ENCODE results near the gene SLC26A4.
"Not testable (repeated sequence)": the region's sequence is repeated elsewhere in the genome, so short reads cannot be mapped to it uniquely, and the experiment has no call there.

The SLC26A4 gene

DNA sequence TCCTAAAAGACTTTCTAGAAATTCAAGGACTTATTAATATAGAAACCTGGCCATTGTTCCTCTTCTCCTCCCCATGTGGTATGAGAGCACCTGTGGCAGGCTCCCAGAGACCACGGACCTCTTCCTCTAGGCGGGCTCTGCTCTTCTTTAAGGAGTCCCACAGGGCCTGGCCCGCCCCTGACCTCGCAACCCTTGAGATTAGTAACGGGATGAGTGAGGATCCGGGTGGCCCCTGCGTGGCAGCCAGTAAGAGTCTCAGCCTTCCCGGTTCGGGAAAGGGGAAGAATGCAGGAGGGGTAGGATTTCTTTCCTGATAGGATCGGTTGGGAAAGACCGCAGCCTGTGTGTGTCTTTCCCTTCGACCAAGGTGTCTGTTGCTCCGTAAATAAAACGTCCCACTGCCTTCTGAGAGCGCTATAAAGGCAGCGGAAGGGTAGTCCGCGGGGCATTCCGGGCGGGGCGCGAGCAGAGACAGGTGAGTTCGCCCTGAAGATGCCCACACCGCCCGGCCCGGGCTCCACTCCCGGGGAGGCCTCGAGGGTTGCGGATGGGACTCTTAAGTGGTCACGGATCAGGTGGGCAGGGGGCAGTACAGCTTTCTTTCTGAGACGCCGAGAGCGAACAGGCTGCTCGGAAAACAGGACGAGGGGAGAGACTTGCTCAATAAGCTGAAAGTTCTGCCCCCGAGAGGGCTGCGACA is at the start of gene SLC26A4:
Gene SLC26A4 (plus strand): TSS at position 448 of the 700 bp plus-strand sequence. CDS start 814 bp downstream, outside the sequence.
- no peak for DNase-seq

DNA sequence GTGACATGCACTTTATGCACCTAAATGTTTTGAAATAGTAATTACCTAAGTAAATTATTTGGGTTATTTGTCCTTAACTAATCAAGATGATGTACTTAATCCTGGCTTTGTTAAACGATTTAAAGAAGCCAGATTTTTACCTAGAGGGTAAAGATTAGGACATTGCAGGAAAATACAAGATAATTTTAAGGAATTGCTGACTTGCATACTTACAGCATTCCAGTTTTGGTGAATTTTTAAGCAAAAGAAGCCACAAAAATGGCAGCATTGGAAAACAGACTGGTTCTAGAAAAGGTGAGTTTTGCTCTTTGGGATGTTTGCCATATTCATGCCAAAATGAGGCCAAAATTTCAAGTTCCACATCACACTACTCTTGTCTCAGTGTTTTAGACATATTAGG is 47.2 kb upstream of the SLC26A4 start:
- no peak for DNase-seq

DNA sequence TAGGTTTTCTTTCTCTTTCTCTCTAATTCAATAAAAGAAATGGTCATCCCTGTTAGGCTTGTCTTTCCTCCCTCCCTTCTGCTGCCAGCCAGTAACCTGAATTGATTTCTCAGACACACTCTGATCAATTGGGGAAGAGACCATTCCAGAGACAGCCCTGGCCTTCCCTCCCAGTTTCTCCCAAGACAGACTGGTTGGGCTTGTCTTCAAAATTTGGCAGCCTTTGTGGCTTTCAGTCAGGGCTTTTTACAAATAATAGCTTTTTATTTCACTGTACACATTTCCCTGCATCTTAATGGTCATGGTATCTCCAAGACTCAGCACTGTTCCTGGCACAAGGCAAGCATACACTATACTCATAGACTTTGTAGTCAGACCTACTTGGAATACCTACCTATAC is 46.7 kb upstream of the SLC26A4 start:
- DNase-seq: no peak

DNA sequence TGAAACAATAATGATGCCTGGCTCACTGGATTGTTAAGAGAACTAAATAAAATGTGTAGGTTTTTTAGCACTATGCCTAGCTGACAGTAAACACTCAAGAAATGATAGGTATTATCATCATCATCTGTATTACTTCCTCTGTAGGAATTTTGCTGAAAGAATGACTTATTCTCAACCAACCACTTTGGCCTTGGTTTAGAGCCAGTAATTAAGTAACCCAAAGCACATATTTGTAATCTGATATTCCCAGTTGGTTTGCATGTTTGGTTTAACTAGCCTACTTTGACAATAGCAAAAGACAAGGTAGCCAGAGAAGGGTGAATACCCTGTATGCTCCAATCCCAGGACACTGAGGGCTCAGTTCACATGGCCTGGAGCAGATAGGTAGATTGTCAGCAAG is 46.2 kb upstream of the SLC26A4 start:
- DNase-seq: no peak

- no peak for DNase-seq
These were observed 44.5 kb upstream of the SLC26A4 start for GRCh38 chr7:107615910-107616680.

DNA sequence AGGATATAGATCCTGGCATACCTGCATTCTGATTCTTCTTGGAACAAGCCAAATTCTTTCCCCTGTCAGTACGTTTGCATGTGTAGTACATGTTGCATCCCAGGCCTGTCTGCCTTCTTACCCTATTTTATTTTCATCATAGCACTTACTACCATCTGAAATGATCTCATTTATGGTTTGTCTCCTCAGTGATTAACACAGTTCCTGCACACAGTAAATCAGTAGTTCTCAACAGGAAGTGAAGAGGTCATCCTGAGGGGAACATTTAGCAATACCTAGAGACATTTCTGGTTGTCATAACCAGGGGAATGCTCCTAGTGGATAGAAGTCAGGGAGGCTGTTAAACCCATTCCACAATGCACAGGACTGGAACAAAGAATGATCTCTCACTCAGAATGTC is 38.2 kb upstream of the SLC26A4 start:
- no peak for DNase-seq

DNA sequence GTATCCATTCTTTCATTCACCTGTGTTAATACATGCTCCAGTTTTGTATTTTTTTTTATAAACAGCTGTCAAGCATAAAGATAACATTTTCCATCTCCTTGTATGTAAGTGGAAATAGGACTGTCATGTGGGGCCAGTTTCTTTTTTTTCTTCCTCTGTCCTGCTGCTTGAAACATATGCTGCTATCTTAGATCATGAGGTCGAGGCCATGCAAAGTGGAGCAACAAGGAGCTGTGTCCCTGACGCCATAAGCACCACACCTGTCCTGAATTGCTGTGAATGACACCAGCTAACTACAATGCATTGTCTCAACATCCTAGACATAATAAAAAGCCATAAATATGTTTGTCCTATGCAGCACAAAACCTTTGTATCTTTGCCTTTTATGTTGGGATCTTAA is 37.7 kb upstream of the SLC26A4 start:
- no peak for DNase-seq

GRCh38 chr7:107627002-107627401 is 33.6 kb upstream of the SLC26A4 start:
- no peak for DNase-seq

DNA sequence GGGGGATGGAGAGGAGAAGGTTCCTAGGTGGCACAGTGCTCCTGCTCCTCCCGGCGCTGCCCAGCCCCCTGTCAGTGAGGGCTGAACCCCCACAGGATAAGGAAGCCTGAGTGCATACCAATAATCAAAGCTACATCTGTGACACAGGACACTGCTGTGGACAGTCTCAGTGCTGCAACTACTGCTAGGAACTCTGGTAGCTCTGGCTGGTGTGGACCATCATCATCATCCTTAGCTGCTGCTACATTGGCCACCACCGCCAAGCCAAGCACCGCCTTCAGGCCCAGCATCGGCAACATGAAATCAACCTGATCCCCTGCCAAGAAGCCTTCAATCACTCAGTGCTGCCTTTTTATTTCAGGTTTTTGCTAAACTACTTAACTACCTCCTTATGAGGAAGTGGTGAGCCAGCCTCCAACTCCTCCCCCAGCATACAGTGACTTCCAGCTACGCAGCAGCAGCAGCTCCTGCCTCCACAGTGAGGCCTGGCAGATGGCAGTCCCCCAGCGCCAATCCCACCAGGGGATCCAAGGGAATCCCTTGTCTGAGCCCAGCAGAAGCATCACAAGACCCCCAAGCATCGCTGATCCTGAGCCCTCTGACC is 32.1 kb upstream of the SLC26A4 start:
- DNase-seq: no peak

GRCh38 chr7:107630342-107630741 is 30.3 kb upstream of the SLC26A4 start:
- no peak for DNase-seq

GRCh38 chr7:107631588-107632491 is 28.8 kb upstream of the SLC26A4 start:
- no peak for DNase-seq

GRCh38 chr7:107632492-107632865 is 28.1 kb upstream of the SLC26A4 start:
- DNase-seq: no peak

GRCh38 chr7:107638594-107638993 is 22.0 kb upstream of the SLC26A4 start:
- DNase-seq: no peak

DNA sequence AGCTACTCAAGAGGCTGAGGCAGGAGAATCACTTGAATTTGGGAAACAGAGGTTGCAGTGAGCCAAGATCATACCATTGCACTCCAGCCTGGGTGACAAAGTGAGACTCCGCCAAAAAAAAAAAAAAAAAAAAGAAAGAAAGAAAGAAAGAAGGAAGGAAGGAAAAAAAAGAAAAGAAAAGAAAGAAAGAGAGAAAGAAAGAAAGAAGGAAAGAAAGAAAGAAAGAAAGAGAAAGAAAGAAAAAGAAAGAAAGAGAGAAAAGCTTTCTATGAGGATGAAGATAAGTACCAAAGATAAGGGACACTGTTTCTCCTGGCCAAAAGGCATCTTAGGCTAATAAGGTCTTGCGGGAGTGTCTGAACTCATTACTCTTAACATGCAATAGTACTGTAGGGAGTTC is 21.6 kb upstream of the SLC26A4 start:
- DNase-seq: not testable (repeated sequence)

DNA sequence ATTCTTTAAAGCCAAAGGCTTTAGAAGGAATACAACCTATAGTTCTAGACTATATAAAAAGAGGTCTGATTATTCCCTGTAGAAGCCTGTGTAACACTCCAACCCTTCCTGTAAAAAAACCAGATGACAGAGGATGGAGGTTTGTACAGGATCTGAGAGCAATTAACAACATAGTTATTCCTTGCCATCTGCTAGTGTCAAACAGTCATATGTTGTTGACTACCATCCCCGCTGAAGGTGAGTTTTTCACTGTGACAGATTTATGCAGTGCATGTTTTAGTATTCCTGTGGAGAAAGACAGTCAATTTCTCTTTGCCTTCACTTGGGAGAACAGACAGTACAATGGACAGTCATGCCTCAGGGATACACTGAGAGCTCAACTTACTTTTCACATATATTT is 19.0 kb upstream of the SLC26A4 start:
- no peak for DNase-seq

DNA sequence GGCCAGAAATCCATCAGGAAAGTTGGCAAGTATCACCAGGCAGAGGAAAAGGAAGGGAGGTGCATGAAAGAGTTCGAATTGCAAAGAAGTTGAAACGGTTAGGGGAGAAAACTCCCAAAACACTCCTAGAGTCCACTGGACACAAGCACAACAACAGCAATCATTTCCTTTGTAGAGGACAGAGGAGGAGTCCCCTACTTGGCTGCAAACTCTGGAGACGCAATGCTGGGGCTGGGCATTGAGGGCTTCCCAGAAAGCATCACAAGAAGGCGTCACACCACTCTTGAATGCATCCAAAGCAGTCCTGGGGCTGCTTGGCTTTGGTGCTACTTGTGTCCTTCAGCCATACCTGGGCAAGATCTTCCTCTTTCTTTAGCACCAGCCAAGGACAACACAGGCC is 18.1 kb upstream of the SLC26A4 start:
- no peak for DNase-seq

GRCh38 chr7:107643407-107643806 is 17.2 kb upstream of the SLC26A4 start:
- DNase-seq: no peak

DNA sequence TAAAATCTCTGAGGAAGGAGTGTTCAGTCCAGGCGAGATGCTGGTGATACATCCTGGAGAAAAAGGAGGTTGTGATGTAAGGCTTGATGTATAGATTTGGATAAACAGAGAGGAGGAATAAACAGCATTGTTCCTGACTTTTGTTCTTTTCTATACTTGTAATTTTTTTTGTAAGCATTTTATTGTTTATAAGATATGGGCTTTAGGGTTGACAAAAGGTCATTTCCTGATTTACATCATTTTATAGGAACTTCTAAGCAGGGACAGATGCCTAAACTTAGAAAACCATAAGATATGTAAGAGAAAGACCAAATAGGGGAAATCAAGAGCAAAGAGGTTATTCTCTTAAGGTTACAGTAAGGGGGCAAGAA is 16.7 kb upstream of the SLC26A4 start:
- no peak for DNase-seq

- DNase-seq: no peak
These were observed 16.2 kb upstream of the SLC26A4 start for GRCh38 chr7:107644309-107644974.

- DNase-seq: no peak
These were observed 8.0 kb upstream of the SLC26A4 start for GRCh38 chr7:107652642-107653041.

DNA sequence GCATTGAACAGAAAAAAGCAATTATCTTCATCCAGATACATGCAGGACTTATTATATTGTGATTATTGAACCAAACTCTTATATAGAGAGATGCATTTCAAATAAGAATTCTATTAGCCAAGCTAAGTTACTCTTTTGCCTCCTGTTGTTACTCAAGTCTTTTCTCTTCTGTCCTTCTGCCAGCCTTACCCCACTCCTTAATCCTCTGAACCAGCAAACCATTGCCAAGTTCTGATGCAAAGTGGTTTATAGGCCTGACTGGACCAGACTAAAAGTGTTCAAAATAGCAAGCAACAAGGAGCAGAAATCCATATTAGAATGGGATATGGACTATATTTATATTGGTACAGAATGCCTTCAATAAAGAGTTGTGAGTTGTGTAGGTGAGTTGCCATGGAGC is 2.2 kb upstream of the SLC26A4 start:
- no peak for DNase-seq

GRCh38 chr7:107659666-107660065 is 962 bp upstream of the SLC26A4 start:
- no peak for DNase-seq
